Urothelium cell line (cell line): ENCODE results near the gene PLK2.

Source experiments
- DNase-seq: peaks from one replicate; pipeline ENCODE4 v3.0.0; 2011; ENCODE audit warnings: low spot score, mixed read lengths
- FAIRE-seq: peaks from 2 replicates; lab custom pipeline; 2011; peaks lifted over from hg19 to GRCh38; lab: Jason Lieb, UNC

Gene PLK2

DNA sequence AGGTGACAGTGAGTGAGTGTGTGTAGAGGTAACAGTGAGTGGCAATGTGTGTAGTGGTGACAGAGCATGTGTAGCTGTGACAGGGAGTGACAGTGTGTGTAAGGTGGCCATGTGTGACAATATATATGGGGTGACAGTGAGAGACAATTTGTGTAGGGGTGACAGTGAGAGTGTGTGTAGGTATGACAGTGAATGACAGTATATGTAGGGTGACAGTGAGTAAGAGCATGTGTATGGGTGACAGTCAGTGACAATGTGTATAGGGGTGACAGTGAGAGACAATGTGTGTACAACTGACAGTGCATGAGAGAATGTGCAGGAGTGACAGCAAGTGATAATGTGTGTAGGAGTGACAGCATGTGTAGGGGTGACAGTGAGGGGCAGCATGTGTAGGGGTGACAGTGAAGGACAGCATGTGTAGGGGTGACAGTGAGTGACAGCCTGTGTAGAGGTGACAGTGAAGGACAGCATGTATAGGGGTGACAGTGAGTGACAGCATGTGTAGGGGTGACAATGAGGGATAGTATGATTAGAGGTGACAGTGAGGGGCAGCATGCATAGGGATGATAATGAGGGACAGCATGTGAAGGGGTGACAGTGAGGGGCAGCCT, 21.3 kb upstream of the PLK2 start:
- peak; percentile 95 for FAIRE-seq
- no peak for DNase-seq

DNA sequence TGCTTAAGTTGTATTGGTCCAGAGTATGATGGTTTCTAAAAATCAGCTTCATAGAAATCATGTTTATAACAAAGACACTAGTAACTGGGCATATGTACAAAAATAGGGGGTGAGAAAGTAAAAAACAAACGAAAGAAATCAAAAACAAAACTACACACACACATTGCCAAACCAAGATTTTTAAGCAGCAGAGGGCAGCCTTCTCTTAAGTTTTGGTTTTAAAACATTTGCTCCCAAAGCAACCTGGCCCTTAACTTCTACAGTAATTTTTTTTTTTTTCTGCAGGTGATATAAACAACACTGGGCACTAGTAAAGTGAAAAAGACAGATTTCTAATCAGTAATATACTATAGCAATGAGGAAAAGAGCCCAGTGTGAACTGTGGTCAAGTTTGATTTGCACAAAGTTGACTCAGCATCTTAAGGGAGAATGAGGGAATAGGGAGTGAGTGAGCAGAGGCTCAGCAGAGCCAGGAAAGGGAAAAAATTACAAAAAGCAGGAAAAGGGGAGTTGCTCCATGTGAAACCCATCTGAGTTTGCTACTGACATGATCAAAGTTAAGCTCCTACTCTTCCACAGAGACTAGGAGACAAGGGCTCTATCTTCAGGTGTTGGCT, 18.0 kb upstream of the PLK2 start:
- DNase-seq: no peak
- FAIRE-seq: no peak

DNA sequence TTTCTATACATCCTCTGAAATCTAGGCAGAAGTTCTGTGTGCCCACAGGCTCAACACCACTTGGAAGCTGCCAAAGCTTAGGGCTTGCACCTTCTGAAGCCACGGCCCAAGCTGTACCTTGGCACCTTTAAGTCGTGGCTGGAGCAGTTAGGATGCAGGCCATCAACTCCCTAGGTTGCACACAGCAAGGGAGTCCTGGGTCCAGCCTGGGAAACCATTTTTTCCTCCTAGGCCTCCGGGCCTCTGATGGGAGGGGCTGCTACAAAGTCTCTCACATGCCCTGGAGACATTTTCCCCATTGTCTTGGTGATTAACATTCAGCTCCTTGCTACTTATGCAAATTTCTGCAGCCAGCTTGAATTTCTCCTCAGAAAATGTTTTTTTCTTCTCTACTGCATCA, 15.5 kb upstream of the PLK2 start:
- DNase-seq (no peak), FAIRE-seq (no peak)

DNA sequence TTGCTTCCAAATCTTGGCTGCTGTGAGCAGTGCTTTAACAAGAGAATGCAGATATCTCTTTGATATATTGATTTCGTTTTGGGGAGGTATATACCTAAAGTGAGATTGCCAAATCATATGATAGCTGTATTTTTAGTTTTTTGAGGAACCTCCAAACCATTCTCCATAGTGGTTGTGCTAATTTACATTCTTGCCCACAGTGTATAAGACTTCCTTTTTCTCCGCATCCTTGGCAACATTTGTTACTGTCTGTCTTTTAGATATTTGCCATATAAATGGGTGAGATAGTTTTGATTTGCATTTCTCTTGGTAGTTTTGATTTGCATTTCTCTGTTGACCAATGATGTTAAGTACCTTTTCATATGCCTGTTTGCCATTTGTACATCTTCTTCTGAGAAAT, 10.0 kb upstream of the PLK2 start:
- DNase-seq (no peak), FAIRE-seq (no peak)

DNA sequence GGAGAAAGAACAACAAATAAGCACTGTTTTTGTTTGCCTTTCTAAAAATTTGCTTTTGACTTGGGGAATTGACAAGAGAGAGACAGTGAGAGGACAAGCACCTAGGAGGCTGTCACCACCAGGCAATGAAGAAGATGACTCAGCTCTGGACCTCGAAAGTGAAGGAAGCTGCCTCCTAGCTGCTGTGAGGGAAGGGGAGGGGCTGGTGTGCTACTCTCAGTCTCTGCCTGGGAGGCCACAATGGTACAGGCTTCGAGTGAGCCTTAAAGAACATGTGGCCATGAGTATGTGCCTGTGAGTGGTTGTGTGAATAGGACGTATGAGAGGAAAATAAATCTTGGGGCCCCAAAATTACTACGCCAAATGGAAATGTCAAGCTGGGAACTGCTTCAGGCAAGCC, 7.1 kb upstream of the PLK2 start:
- no peak for FAIRE-seq
- peak; percentile 69 for DNase-seq

DNA sequence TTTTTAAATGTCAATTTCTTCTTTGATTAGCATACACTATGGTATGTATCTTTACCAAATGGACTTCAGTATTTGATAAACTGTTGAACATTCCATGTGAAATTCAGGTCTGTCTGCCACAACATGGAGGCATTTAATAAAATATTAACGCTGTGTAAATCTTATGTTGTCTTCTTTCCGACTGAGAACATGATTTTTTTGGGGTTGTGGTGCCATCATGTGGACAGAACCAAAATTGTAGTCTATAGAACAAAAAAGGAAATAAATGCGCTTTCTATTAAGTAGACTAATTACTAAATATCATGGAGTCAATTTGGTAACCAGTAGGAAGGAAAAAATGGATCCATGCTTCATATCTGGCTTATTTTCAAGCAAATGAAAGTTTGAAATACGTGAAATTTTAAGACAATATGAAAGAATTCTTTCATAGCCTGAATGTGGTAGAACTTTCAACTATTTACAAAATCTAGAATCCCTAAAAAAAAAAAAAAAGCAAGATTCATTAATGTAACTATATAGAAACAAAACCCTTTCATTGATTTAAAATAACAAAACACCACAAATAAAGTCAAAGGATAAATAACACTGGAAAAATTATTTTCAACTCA, 2.8 kb upstream of the PLK2 start:
- DNase-seq: peak; percentile 35
- no peak for FAIRE-seq

DNA sequence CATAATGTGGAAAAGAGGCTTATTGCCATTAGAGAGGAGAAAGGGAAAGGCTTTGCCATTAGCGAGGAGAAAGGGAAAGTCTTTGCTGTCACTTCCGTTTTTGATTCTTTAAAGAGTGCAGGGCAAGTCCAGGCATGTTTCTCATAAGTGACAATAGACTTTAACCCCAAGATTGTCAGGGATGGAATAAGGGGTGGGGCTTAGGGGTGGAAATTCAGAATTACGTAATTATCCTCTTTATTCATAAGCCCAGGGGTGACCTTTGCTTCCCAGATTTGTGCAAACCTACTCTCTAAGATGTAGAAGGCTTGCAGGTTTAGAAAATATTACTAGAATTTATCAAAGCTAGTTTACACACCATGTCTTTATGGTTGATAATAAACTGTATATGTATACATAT, 2.3 kb upstream of the PLK2 start:
- peak; percentile 55 for DNase-seq
- FAIRE-seq: no peak

DNA sequence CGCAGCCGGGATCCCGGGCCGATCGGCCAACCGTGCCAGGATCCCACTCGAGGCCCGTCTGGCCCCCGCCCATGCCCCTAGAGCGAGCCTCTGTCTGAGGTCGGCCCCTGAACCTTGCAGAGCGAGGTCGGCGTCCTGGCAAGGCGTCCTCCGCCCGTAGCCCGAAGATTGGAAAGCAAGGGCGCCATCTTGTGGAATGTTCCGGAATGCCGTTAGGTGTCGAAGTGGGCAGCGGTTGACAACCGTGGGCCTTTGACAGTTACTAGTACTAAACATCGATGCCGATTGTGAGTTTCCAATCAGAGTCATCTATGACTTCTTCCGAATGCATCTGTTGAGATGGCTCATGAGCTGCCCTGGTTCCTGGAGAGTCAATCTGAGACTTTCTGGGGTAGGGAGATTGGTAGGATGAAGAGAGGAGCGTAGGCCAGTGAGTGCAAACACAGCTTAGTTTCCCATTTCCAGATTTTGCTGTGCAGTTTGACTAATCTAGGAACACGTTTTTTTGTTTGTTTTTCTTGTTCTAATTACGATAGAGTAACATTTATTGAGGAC, 923 bp upstream of the PLK2 start:
- peak; percentile 83 for DNase-seq
- peak; percentile 86 for FAIRE-seq

DNA sequence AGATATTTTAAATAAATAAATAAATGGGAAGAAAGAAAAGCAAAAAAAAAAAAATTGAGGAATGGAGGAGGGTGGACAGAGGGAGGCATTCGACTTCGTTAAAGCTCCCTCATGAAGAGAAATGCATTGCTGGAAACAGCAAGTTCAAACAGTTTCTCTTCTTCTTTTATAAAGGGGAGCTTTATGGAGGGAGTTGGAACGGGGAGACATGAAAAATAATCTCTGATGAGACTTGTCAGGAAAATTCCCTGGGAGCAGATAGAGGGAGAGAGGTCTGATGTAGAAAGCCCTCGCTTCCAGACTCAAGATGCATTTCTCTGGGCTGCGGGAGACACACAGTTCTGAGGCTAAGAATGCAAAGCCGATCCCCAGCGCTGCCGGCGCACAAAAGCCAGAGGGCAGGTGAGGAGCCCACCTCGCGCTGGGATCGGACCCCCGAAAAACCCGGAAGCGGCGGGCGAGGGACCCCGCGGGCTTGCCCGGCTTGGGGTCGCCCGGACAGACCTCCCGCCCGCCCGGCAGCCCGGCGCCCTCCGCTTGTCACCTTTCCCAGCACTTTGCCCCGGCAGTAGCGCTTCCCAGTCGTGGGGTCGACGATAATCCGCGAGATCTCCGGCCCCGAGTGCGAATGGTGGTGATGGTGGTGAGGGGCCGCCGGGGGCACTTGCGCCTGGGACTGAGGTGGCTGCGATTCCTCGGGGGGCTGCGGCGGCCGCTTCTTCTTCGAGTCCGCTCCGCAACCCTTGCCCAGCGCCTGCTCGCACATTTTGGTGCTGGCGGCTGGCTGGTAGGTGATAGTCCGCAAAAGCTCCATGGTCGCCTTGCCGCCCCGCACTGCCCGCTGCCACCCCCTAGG, 512 bp downstream of the PLK2 start:
- FAIRE-seq: no peak
- DNase-seq: peak; percentile 21

DNA sequence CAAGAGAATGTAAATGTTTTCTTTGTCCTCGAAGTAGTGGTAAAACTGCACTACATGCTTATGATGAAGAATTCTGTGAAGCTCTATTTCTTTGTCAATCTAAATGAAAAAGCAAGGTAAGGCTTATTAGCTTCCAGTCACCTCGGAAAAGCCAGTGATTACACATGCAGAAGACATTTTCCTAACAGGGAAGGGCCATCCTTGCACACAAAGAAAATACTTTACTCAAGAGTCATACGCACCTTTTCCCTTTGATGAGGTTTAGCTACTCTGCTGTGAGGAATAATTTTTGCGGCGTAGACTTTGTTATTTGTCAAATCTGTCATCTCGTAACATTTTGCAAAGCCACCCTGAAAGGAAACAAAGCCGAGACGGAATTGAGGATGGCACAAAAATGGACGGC, 1.1 kb downstream of the PLK2 start:
- DNase-seq (peak; percentile 48), FAIRE-seq (no peak)

DNA sequence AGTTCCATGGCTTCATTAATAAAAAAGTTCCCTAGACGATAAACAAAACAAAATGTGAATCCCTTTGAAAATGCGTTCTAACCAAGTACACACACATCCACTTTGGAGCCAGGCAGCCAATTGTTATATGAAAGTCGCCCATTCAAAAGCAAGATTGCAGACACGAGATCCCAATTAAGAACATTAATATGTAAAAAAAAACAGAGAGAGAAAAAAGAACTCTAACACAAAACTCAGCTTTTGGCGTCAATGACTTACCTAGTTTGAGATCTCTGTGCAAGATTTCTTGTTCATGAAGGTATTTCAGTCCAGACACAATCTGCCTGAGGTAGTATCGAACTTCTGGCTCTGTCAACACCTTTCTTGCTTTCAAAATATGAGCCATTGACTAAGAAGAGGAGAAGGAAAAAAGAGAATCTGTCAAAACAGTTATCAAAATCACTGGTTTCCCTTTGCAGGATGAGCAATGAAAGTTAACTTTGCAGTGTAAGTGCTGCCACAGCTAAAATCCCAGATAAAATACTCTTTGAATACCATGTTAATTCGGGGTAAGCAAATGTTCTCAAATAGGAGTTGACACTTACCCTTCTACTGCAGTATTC, 1.6 kb downstream of the PLK2 start:
- FAIRE-seq (no peak), DNase-seq (no peak)

DNA sequence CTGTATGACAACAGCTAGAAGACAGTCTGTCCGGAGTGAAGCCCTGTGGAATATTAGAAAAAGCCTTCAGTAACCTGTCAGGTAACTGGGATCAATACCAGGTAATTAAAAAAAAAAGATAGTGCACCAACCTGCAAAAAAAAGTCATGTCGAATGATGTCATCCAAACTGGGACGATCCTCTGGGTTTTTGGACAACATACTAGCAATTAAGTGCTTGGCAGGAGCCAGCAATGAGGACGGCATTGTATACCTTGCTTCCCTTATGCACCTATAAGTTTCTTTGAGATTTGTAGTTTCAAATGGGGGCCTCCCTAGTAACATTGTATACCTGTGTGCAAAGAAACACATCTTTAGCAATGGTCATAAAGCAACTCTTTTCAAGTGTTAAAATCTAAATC, 2.8 kb downstream of the PLK2 start:
- DNase-seq (no peak), FAIRE-seq (no peak)

DNA sequence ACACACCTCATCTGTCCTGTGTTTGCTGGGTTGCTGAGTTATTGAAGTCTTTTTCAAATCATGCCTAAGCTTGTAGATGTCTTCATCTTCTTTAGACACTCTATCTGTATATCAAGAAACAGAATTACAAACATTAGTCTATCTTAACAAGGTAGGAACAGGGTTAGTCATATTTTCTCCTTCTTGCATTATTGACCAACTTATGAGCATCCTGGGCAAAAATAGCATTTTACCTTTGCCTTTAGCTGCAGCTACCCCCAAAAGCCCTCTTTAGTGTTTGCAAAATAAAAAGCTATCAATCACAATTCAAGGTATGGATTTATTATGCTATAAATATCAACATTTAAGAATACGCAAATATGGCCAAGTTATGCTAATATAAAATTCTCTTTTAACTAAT, 3.4 kb downstream of the PLK2 start:
- DNase-seq (no peak), FAIRE-seq (no peak)

DNA sequence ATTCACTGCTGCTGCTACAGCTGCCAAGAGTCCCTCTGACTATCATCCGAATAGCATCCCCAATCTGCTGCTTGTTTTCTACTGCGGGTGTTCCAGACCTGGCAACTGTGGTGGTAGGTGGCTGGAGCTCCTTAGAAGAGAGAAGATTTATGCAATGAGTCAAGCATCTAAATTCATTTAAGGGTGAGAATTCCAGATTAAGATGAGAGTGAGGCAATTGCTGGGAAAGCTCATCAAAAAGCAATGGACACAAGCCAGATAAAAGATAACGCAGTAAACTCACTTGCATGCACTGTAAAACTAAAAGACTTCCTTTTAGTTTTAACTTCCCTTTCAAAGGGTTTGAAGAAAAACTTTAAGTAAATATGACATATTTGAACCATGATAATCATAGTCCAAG, 3.9 kb downstream of the PLK2 start:
- no peak for FAIRE-seq
- no peak for DNase-seq

DNA sequence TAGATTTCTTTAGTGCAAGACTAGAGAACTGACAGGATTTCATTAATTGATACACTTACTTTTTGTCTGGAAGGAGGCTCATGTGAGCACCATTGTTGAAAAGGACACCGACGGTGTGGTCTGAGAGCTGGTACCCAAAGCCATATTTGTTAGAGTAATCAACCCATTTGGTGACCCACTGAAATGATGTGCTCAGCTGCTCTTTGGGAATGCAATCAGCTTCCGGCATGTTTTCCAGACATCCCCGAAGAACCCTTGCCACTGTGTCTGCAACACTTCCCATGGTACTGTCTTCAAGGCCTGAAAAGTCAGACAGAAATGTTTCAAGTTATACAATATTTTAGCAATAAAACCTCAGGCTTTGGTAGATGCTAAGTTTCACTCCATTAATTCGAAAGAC, 4.4 kb downstream of the PLK2 start:
- FAIRE-seq: no peak
- DNase-seq: no peak

DNA sequence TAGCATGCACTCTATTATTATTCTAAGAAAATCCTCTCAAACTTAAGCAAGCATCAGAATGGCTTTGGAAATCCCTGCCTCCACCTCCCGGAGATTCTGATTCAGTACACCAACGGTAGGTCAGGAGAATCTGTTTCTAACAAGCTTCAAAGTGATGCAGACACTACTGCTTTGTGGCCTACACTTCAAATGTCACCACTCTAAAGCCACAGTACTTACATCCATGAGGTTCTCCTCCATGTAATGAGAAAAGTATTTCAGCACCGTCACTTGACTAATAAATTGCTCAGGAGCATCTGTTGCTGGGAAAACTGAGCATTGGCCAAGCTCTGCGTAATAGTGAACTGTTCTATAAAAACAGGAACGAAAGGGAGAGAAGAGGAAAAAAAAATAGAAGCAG, 4.8 kb downstream of the PLK2 start:
- FAIRE-seq (no peak), DNase-seq (no peak)

DNA sequence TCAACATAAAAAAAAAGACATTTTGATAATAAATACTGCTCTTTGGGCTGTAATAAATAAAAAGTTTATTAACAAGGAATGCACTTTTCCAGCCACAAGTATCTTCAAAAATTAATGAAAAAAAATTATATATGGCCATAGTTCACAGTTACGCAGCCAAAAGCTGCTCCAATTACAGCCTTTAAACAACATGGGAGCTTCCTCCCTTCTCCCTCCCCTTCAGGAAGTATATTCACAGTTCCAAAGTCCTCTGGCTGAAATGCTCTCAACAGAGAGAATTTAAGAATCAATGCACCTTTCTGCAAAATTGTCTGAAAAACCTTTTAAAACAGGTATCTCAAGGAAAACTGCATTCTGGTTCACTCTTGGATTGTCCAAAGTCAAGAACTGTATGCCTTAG, 5.9 kb downstream of the PLK2 start:
- no peak for FAIRE-seq
- no peak for DNase-seq

DNA sequence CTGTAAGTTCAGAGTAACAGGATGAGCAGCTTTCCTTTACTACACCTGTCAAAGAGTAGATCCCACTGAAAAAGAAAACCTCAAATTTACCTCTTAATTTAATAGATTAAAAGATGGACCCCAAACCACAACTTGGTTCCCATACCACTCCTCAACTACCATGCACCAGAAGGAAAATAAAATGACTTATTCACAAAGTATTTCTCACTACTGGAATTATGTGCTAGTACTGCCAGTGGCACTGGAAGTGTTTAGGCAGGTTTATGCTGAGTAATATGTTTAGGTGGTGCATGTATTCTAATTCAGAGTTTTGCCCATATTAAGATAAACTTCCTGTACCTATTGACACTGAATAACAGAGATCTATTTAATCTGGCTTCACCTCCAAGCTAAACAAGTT, 6.6 kb downstream of the PLK2 start:
- no peak for FAIRE-seq
- no peak for DNase-seq

DNA sequence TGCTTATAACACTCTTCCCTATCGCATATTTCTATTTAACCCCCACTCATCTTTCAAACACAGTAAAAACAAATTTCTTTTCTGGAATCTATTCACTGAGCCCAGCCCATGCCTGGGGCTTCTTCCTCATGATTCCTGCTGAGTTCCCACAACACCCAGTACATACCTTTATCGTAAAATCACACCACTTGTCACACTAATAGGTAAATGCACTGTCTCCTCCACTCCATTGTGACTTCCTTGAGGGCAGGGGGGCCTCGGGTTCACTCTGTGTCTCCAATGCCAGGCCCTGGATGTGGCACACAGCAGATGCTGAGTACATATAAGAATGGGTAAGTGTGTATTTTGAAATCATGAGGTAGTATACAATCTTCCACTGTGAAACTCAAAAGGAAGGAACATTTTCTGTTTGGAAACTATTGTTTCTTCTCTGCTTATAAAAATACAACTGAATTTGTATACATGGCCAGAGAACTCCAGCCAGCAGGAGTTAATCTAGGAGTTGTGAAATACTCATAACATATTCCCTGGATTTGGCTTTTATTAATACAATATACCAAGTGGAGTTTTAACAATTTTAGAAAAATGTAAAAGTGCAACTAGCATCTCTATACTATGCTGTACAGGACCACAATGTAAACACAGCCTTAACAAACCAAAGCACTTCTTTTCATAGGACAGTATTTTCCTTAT, 7.2 kb downstream of the PLK2 start:
- FAIRE-seq: no peak

DNA sequence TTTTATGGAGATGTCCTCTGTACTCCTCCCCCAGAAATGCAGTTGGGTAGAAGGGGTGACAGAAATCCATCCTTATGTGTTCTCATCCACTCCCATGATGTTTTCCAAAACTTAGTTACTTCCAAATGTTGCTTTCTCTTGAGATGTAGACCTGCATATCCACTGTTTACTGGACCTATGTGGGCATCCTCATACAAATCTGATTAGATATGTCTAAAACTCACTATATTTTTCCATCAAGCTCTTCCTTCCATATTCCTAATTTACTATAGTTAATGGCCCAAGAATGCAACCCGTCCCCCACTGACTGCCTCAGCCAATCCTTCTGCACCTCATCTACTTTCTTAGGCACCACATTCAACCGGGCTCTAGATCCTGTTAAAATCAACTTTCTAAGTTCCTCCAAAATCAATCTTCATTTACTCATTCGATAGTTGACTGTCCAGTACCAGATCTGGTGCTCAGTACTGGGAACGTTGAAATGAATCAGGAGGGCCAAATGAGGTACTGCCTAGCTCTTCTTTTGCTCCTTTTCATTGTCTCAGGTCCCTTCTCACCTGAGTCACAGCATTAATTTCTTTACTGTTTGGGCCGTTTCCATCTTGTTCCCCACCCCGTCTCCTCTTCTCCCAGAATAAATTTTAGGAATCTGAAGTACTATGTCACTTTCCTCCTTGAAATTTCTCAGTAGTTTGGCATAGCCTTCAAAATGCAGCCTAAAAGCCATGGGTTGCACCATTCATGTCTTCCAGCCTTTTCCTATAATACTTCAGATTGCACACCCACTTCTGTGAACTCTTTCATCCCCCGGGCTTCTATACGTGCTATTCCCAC, 7.9 kb downstream of the PLK2 start:
- no peak for FAIRE-seq
- no peak for DNase-seq

More for the DNA sequence above, 7.2 kb downstream of the PLK2 start:
- no peak for DNase-seq
